Measurements from ENCODE around the gene DVL1. TPM values are rescaled to one million over a fixed set of nuclear protein-coding genes. Genes with fewer than 3 reads are reported as not detected.

DVL1 gene
- total RNA-seq, 5 donors from 2014 or later (not counting 1 experiment from before 2014, with no cell fraction given): 43.6 to 70.4 (median 64.9) TPM

DNA sequence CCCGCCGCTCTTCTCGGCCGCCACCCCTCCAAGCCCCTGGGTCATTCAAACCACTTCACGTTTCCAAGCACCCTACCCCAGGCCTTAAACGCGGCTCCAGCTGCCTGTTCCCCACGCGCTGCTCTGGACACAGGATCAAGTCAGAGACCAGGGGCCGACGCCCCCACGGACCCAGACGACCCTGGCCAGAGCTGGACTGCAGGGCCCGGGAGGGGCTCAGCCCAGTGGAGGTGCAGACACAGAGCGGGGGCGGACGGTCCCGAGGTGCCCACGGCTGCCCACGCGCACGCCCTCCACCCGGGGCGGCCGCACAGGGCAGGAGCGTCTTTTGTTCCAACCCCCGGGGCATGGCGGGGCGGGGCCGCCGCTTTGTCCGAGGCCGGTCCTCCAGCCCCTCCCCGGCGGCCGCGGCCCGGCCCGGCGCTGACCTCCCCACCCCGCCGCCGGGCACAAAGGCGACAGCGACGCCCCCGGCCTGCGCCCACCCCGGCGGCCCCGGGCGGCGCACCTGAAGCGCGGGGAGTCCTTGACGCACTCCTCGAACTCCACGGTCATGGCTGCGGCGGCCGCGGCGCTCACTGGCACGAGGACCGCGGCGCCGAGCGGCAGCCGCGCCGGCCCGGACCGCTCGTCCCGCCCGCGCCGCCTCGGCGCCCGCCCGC, 41.8 kb downstream of the DVL1 start:
- H3K4me1 Mint-ChIP-seq: peaks cover 21 to 31% (median 24%) of the 10 kb centered on the region in 3 donors
- no peaks in the 10 kb centered on the region for H3K9me3 ChIP-seq
- WGBS (ENCODE audit: insufficient coverage): 2% methylated on average over 81 of the region's 83 CpGs
- no peak overlapping the region for H3K27ac ChIP-seq (ENCODE audit: low read length)
- H3K36me3 Mint-ChIP-seq: no peaks in the 10 kb centered on the region
- H3K9me3 Mint-ChIP-seq: no peaks in the 10 kb centered on the region
- peak overlapping the region; percentile 80 to 88 (median 86) for H3K4me3 Mint-ChIP-seq
- ChIA-PET CTCF (no interaction called here), POLR2A (no interaction called here)
- no peaks in the 10 kb centered on the region for H3K27me3 Mint-ChIP-seq
- no peaks in the 10 kb centered on the region for H3K27me3 ChIP-seq (replicated peaks in 1 of 2; ENCODE audit: control insufficient read depth in 2 of 2, extremely low read depth in 1 of 2, insufficient read depth in 2 of 2, low read length in 1 of 2)
- ATAC-seq (replicated peaks in 1 of 4) (no peak), DNase-seq (peak in 1 of 35 experiments; percentile 32)
- H3K36me3 ChIP-seq (ENCODE audit: control insufficient read depth in 2 of 2, extremely low read depth in 1 of 2, insufficient read depth in 1 of 2, low read length in 1 of 2): peaks cover 5 to 14% of the 10 kb centered on the region in 2 donors
- peak overlapping the region; percentile 69 to 78 for H3K27ac Mint-ChIP-seq
- H3K4me1 ChIP-seq (ENCODE audit: control insufficient read depth in 1 of 2, extremely low read depth in 1 of 2, insufficient read depth in 2 of 2, low read length in 2 of 2): peaks cover 22 to 50% of the 10 kb centered on the region in 2 experiments
- peak overlapping the region; percentile 64 to 69 for H3K4me3 ChIP-seq (ENCODE audit: control insufficient read depth in 1 of 2, extremely low read depth in 1 of 2, low read length in 1 of 2)

DNA sequence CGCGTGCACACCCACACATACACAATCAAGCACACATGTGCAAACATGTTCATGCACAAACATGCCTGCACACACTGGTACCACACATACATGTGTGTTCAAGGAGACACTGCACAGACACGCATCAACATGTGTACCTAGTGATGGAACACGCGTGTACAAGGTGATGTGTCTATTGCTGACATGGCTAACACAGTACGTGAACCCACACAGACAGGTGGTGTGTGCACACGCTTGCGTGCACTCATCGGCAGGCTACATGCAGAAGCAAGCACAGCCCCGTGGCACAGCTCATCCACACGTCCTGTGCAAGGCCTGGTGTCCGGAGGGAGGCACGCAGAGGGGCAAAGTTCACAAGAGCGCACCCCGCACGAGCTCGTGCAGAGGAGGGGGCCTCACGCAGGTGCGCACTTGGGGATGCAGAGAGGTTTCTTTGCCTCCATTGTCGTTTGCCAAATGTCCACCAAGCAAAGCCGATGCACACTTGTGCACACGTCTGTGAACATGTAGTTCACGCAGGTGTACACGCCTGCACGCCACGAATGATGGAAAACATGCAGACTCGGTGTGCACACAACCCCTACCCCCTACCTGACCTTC, 42.5 kb downstream of the DVL1 start:
- Histone ChIP-seq H3K36me3 (ENCODE audit: control insufficient read depth in 2 of 2, extremely low read depth in 1 of 2, insufficient read depth in 1 of 2, low read length in 1 of 2) (peaks cover 2 to 9% of the 10 kb centered on the region in 2 donors), H3K9me3 (no peaks in the 10 kb centered on the region), H3K4me1 (ENCODE audit: control insufficient read depth in 1 of 2, extremely low read depth in 1 of 2, insufficient read depth in 2 of 2, low read length in 2 of 2) (peaks cover 22 to 50% of the 10 kb centered on the region in 2 experiments), H3K27ac (ENCODE audit: low read length) (no peak overlapping the region), H3K27me3 (replicated peaks in 1 of 2; ENCODE audit: control insufficient read depth in 2 of 2, extremely low read depth in 1 of 2, insufficient read depth in 2 of 2, low read length in 1 of 2) (no peaks in the 10 kb centered on the region), H3K4me3 (ENCODE audit: control insufficient read depth in 1 of 2, extremely low read depth in 1 of 2, low read length in 1 of 2) (peak overlapping the region; percentile 64 to 69)
- Mint-ChIP-seq H3K4me1 (peaks cover 21 to 31% (median 24%) of the 10 kb centered on the region in 3 donors), H3K9me3 (no peaks in the 10 kb centered on the region), H3K4me3 (peak overlapping the region; percentile 80 to 88 (median 86)), H3K27me3 (no peaks in the 10 kb centered on the region), H3K36me3 (no peaks in the 10 kb centered on the region), H3K27ac (peak overlapping the region; percentile 69 to 78)
- WGBS (ENCODE audit: insufficient coverage): 69% methylated on average over 25 of the region's 27 CpGs
- no peak for ATAC-seq (replicated peaks in 1 of 4)
- DNase-seq: peak in 1 of 35 experiments; percentile 34
- CTCF ChIA-PET: no interaction called here
- POLR2A ChIA-PET: no interaction called here

DNA sequence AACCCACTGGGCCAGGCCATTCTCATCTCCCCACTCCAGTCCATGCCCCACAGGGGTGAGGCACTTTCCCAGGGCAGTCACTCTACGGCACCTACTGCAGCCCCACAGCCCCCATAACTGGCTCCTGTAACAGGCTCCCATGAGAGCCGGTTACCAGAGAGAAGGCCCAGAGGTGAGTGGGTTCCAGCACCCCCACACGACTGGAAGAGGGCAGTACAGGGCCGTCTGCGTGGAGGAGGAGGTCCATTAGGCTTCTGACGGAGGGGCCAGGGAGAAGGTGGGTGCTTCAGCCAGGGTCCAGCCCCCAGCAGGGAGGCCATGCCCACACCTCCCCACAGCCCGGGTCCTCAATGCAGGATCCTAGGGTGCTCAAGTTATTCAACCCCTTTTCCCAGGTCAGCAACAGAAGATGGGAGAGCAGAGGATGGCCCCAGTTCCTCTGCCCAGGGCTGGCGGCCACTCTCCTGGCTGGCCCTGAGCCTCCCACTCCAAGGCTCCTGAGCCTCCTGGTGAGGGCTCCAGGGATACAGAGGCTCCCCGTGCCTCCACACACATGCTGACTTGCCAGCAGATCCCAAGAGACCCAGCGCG, 43.1 kb downstream of the DVL1 start:
- Mint-ChIP-seq H3K4me1 (peaks cover 21 to 31% (median 24%) of the 10 kb centered on the region in 3 donors), H3K27me3 (no peaks in the 10 kb centered on the region), H3K27ac (peak overlapping the region; percentile 69 to 78), H3K4me3 (peak overlapping the region; percentile 80 to 88 (median 86)), H3K9me3 (no peaks in the 10 kb centered on the region), H3K36me3 (no peaks in the 10 kb centered on the region)
- DNase-seq: peak in 1 of 35 experiments; percentile 32
- ChIA-PET POLR2A (no interaction called here), CTCF (no interaction called here)
- Histone ChIP-seq H3K36me3 (ENCODE audit: control insufficient read depth in 2 of 2, extremely low read depth in 1 of 2, insufficient read depth in 1 of 2, low read length in 1 of 2) (peaks cover 2 to 3% of the 10 kb centered on the region in 2 donors), H3K27me3 (replicated peaks in 1 of 2; ENCODE audit: control insufficient read depth in 2 of 2, extremely low read depth in 1 of 2, insufficient read depth in 2 of 2, low read length in 1 of 2) (no peaks in the 10 kb centered on the region), H3K27ac (ENCODE audit: low read length) (peak overlapping the region; percentile 47), H3K4me3 (ENCODE audit: control insufficient read depth in 1 of 2, extremely low read depth in 1 of 2, low read length in 1 of 2) (peak overlapping the region; percentile 64 to 69), H3K4me1 (ENCODE audit: control insufficient read depth in 1 of 2, extremely low read depth in 1 of 2, insufficient read depth in 2 of 2, low read length in 2 of 2) (peaks cover 22 to 50% of the 10 kb centered on the region in 2 experiments), H3K9me3 (no peaks in the 10 kb centered on the region)
- ATAC-seq (replicated peaks in 1 of 4): no peak
- 69% methylated on average over 8 of the region's 11 CpGs for WGBS (ENCODE audit: insufficient coverage)

DNA sequence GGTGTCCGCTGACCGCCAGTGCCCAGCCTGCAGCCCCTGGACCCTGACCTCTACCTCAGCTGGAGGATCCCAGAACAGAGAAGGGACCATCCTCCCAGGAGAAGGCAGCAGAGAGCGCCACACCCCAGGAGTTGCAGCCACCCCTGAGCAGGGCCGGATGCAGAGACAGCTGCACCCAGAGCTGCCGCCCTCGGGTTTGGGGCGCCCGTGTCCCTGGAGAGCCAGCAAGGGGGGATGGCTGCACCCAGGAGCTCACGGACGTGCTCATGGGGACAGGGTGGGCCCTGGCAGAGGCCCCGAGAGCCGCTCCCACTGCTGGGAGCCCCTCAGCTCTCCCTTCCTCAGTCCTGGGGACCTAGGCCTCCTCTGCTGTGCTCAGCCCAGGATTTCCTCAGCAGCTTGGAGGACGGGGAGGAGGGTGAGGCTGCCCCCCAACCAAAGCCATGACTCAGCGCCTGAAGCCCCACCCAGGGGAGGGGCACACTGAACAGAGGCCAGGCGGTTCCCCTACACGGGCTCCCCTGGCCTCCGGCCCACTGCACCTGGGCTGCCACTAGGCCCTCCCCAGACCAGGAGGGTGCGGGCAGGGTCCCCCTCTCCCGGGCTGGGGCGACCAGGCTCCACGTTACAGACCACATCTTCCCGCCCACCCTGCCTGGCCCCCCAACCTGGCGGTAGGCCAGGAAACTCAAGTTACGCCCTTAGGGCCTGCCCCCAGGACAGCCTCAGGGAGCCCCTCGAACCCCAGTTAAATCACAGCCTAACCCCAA, 43.7 kb downstream of the DVL1 start:
- Mint-ChIP-seq H3K4me1 (peaks cover 21 to 29% (median 24%) of the 10 kb centered on the region in 3 donors), H3K27ac (peak overlapping the region; percentile 69 to 78), H3K4me3 (peak overlapping the region; percentile 80 to 88 (median 86)), H3K9me3 (no peaks in the 10 kb centered on the region), H3K27me3 (no peaks in the 10 kb centered on the region), H3K36me3 (no peaks in the 10 kb centered on the region)
- 30% methylated on average over 24 of the region's 25 CpGs for WGBS (ENCODE audit: insufficient coverage)
- peaks cover 0 to 2% of the 10 kb centered on the region in 2 donors for H3K36me3 ChIP-seq (ENCODE audit: control insufficient read depth in 2 of 2, extremely low read depth in 1 of 2, insufficient read depth in 1 of 2, low read length in 1 of 2)
- H3K4me1 ChIP-seq (ENCODE audit: control insufficient read depth in 1 of 2, extremely low read depth in 1 of 2, insufficient read depth in 2 of 2, low read length in 2 of 2): peaks cover 22 to 50% of the 10 kb centered on the region in 2 experiments
- POLR2A ChIA-PET: no interaction called here
- peak overlapping the region; percentile 47 for H3K27ac ChIP-seq (ENCODE audit: low read length)
- no peaks in the 10 kb centered on the region for H3K9me3 ChIP-seq
- H3K27me3 ChIP-seq (replicated peaks in 1 of 2; ENCODE audit: control insufficient read depth in 2 of 2, extremely low read depth in 1 of 2, insufficient read depth in 2 of 2, low read length in 1 of 2): no peaks in the 10 kb centered on the region
- CTCF ChIA-PET: interaction anchor here in 1 of 2 donors (1.0 kb wide), 1 partner anchor 66 kb away, joined by 3 read pairs; no protein-coding TSS in a partner anchor
- ATAC-seq (replicated peaks in 1 of 4) (peak; percentile 24 to 54 (median 46)), DNase-seq (peak; percentile 32 to 81 (median 59))
- H3K4me3 ChIP-seq (ENCODE audit: control insufficient read depth in 1 of 2, extremely low read depth in 1 of 2, low read length in 1 of 2): peak overlapping the region; percentile 64 to 69

DNA sequence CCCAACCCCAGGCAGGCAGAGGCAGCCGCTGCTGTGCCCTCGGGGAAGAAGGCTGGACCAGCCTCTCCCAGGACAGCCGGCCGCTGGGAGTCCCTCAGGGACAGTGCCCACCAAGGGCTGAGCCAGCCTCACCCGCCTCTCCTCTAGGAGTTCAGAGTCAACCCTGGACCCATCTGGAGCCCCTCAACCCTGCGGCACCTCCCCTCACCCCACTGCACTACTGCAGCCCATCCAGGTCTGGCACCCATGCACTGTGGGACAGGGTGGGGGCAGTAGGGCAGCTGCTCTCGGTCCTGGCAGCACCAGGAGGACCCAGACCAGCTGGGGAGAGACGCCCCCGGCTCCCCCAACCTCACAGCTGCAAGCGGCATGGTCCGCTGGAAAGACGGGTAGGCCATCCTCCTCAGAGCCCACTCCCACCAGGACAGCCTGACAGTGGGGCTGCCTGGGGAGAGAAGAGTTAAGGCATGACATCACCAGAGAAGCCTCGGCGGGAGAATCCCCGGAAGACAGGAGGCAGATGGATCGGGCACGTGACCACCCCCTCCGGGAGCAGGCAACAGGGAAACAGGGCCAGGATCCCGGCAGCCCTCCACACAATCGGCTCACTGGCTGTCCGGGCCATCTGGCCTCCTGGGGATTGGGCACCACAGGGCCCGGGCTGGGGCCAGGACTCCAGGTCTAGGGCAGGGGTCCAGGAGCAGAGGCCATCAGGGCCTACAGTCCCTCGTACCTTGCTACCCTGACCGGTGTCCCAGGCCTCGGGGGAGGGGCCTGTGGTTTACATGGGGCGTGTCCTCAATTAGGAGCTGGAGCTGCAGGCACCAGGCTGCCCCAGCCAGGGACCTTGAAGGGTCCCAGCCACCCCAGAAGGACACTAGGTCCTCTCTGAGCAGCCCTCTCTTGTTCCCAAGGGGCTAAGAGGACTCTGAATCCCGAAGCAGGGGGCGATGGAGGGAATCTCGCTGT, 44.6 kb downstream of the DVL1 start:
- Mint-ChIP-seq H3K36me3 (no peaks in the 10 kb centered on the region), H3K9me3 (no peaks in the 10 kb centered on the region), H3K4me3 (peak overlapping the region; percentile 80 to 88 (median 86)), H3K27ac (peak overlapping the region in 1 of 2 donors; percentile 39), H3K4me1 (peaks cover 21 to 29% (median 24%) of the 10 kb centered on the region in 3 donors), H3K27me3 (no peaks in the 10 kb centered on the region)
- H3K36me3 ChIP-seq (ENCODE audit: control insufficient read depth in 2 of 2, extremely low read depth in 1 of 2, insufficient read depth in 1 of 2, low read length in 1 of 2): peaks cover 0 to 2% of the 10 kb centered on the region in 2 donors
- POLR2A ChIA-PET: no interaction called here
- CTCF ChIA-PET: interaction anchor here in 1 of 2 donors (1.0 kb wide), 1 partner anchor 67 kb away, joined by 3 read pairs; no protein-coding TSS in a partner anchor
- H3K4me1 ChIP-seq (ENCODE audit: control insufficient read depth in 1 of 2, extremely low read depth in 1 of 2, insufficient read depth in 2 of 2, low read length in 2 of 2): peaks cover 22 to 43% of the 10 kb centered on the region in 2 experiments
- 66% methylated on average over 16 of the region's 29 CpGs for WGBS (ENCODE audit: insufficient coverage)
- DNase-seq (no peak), ATAC-seq (replicated peaks in 1 of 4) (no peak)
- H3K9me3 ChIP-seq: no peaks in the 10 kb centered on the region
- H3K27me3 ChIP-seq (replicated peaks in 1 of 2; ENCODE audit: control insufficient read depth in 2 of 2, extremely low read depth in 1 of 2, insufficient read depth in 2 of 2, low read length in 1 of 2): no peaks in the 10 kb centered on the region
- peak overlapping the region; percentile 47 to 64 for H3K4me3 ChIP-seq (ENCODE audit: control insufficient read depth in 1 of 2, extremely low read depth in 1 of 2, low read length in 1 of 2)
- H3K27ac ChIP-seq (ENCODE audit: low read length): peak overlapping the region; percentile 47

Measured in T-cell (primary cell).